ENCODE measurements around the gene GPSM1.

The GPSM1 gene

GRCh38 chr9:136292026-136292538 is 35.3 kb upstream of the GPSM1 start:
- no peak for TF ChIP-seq TCF12 (IDR thresholded peaks at IDR 0.05; ENCODE audit: low read depth)
- TF ChIP-seq FOXM1 (IDR thresholded peaks at IDR 0.05; ENCODE audit: borderline replicate concordance, low read depth), result no peak
- TF ChIP-seq, protein P1, sequence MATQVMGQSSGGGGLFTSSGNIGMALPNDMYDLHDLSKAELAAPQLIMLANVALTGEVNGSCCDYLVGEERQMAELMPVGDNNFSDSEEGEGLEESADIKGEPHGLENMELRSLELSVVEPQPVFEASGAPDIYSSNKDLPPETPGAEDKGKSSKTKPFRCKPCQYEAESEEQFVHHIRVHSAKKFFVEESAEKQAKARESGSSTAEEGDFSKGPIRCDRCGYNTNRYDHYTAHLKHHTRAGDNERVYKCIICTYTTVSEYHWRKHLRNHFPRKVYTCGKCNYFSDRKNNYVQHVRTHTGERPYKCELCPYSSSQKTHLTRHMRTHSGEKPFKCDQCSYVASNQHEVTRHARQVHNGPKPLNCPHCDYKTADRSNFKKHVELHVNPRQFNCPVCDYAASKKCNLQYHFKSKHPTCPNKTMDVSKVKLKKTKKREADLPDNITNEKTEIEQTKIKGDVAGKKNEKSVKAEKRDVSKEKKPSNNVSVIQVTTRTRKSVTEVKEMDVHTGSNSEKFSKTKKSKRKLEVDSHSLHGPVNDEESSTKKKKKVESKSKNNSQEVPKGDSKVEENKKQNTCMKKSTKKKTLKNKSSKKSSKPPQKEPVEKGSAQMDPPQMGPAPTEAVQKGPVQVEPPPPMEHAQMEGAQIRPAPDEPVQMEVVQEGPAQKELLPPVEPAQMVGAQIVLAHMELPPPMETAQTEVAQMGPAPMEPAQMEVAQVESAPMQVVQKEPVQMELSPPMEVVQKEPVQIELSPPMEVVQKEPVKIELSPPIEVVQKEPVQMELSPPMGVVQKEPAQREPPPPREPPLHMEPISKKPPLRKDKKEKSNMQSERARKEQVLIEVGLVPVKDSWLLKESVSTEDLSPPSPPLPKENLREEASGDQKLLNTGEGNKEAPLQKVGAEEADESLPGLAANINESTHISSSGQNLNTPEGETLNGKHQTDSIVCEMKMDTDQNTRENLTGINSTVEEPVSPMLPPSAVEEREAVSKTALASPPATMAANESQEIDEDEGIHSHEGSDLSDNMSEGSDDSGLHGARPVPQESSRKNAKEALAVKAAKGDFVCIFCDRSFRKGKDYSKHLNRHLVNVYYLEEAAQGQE (IDR thresholded peaks at IDR 0.05; ENCODE audit: low read depth), result no peak
- TF ChIP-seq TEAD4 (IDR thresholded peaks at IDR 0.05), result no peak
- TF ChIP-seq CEBPB (IDR thresholded peaks at IDR 0.05), result no peak
- no peak for TF ChIP-seq YY1 (IDR thresholded peaks at IDR 0.05; ENCODE audit: low read depth)
- no peak for TF ChIP-seq USF1 (IDR thresholded peaks at IDR 0.05)
- no peak for TF ChIP-seq EGR1 (IDR thresholded peaks at IDR 0.05)
- no peak for TF ChIP-seq ZBTB7A (IDR thresholded peaks at IDR 0.05; ENCODE audit: low read depth)
- TF ChIP-seq EP300 (IDR thresholded peaks at IDR 0.05; ENCODE audit: borderline replicate concordance), result no peak
- no peak for TF ChIP-seq CREB1 (IDR thresholded peaks at IDR 0.05; ENCODE audit: low read depth)
- TF ChIP-seq NFIC (IDR thresholded peaks at IDR 0.05), result no peak
- TF ChIP-seq TAF1 (IDR thresholded peaks at IDR 0.05; ENCODE audit: low read depth), result no peak
- no peak for TF ChIP-seq RAD21 (IDR thresholded peaks at IDR 0.05; ENCODE audit: low read depth)
- TF ChIP-seq MAX (IDR thresholded peaks at IDR 0.05), result no peak

DNA sequence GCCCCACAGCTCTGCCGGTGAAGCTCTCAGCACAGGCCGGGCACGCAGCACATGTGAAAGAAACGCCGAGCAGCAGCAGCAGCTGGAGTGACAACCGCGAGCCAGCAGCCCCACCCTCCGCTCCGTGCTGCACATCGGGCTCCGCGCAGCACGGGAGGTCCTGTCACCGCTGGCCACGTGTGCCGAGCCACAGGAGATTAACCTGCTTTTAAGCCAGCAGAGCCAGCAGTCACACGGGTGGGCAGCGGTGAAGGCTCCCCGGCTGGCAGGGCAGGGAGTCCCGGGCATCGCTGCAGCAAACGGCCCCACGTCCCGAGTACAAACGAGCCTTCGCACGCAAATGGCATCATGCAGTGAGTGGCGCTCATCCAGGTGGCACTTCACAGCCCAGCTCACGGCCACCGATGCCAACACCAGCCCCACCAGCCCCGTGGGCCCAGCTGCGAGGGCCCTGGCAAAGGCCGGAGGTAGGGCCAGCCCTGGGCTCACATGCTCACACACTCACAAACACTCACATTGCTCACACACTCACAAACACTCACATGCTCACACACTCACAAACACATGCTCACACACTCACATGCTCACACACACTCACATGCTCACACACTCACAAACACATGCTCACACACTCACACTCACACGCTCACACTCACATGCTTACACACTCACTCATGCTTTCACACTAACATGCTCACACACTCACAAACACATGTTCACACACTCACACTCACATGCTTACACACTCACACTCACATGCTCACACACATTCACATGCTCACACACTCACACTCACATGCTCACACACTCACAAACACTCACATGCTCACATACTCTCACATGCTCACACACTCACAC is 34.5 kb upstream of the GPSM1 start:
- no peak for TF ChIP-seq CEBPB (IDR thresholded peaks at IDR 0.05)
- no peak for TF ChIP-seq CREB1 (IDR thresholded peaks at IDR 0.05; ENCODE audit: low read depth)
- TF ChIP-seq YY1 (IDR thresholded peaks at IDR 0.05; ENCODE audit: low read depth), result no peak
- TF ChIP-seq USF1 (IDR thresholded peaks at IDR 0.05), result no peak
- TF ChIP-seq MAX (IDR thresholded peaks at IDR 0.05), result no peak
- TF ChIP-seq NFIC (IDR thresholded peaks at IDR 0.05), result no peak
- no peak for TF ChIP-seq TCF12 (IDR thresholded peaks at IDR 0.05; ENCODE audit: low read depth)
- TF ChIP-seq EP300 (IDR thresholded peaks at IDR 0.05; ENCODE audit: borderline replicate concordance), result no peak
- no peak for TF ChIP-seq ZBTB7A (IDR thresholded peaks at IDR 0.05; ENCODE audit: low read depth)
- TF ChIP-seq FOXM1 (IDR thresholded peaks at IDR 0.05; ENCODE audit: borderline replicate concordance, low read depth), result no peak
- TF ChIP-seq, protein P1 (IDR thresholded peaks at IDR 0.05; ENCODE audit: low read depth), result no peak
- TF ChIP-seq RAD21 (IDR thresholded peaks at IDR 0.05; ENCODE audit: low read depth), result no peak
- TF ChIP-seq TAF1 (IDR thresholded peaks at IDR 0.05; ENCODE audit: low read depth), result no peak
- TF ChIP-seq EGR1 (IDR thresholded peaks at IDR 0.05), result no peak
- no peak for TF ChIP-seq TEAD4 (IDR thresholded peaks at IDR 0.05)

- TF ChIP-seq USF1 (IDR thresholded peaks at IDR 0.05) (no peak), RAD21 (IDR thresholded peaks at IDR 0.05; ENCODE audit: low read depth) (no peak), YY1 (IDR thresholded peaks at IDR 0.05; ENCODE audit: low read depth) (no peak), MAX (IDR thresholded peaks at IDR 0.05) (no peak), NFIC (IDR thresholded peaks at IDR 0.05) (no peak), FOXM1 (IDR thresholded peaks at IDR 0.05; ENCODE audit: borderline replicate concordance, low read depth) (no peak), TAF1 (IDR thresholded peaks at IDR 0.05; ENCODE audit: low read depth) (no peak), TCF12 (IDR thresholded peaks at IDR 0.05; ENCODE audit: low read depth) (no peak), CREB1 (IDR thresholded peaks at IDR 0.05; ENCODE audit: low read depth) (no peak), TEAD4 (IDR thresholded peaks at IDR 0.05) (no peak), ZBTB7A (IDR thresholded peaks at IDR 0.05; ENCODE audit: low read depth) (no peak), EP300 (IDR thresholded peaks at IDR 0.05; ENCODE audit: borderline replicate concordance) (no peak), EGR1 (IDR thresholded peaks at IDR 0.05) (no peak), CEBPB (IDR thresholded peaks at IDR 0.05) (no peak)
- TF ChIP-seq, protein P1 (IDR thresholded peaks at IDR 0.05; ENCODE audit: low read depth), result no peak
Observed at GRCh38 chr9:136293476-136294077, 33.8 kb upstream of the GPSM1 start.
